ENCODE results near the gene IKBKE.

GRCh38 chr1:206491616-206492015 is 21.3 kb downstream of the IKBKE start:
- no peak for TF ChIP-seq RAD21 (IDR thresholded peaks at IDR 0.05 in 1 of 2, conservative IDR thresholded peaks at IDR 0.05 in 1 of 2; ENCODE audit: low read depth in 2 of 2, low read length in 2 of 2)
- TF ChIP-seq ATF2 (IDR thresholded peaks at IDR 0.05; ENCODE audit: low read length), result no peak
- no peak for TF ChIP-seq EZH2 (IDR thresholded peaks at IDR 0.05; ENCODE audit: low read depth, low read length, severe bottlenecking)
- TF ChIP-seq KDM1A (IDR thresholded peaks at IDR 0.05; ENCODE audit: borderline replicate concordance, low read length), result no peak
- no peak for TF ChIP-seq CTCF (IDR thresholded peaks at IDR 0.05; ENCODE audit: control extremely low read depth in 1 of 3, insufficient read depth in 1 of 3, low read depth in 1 of 3, low read length in 3 of 3)
- no peak for TF ChIP-seq JUND (IDR thresholded peaks at IDR 0.05; ENCODE audit: low read length)
- TF ChIP-seq ATF3 (IDR thresholded peaks at IDR 0.05; ENCODE audit: insufficient read depth, low read depth, low read length), result no peak
- no peak for TF ChIP-seq TEAD4 (IDR thresholded peaks at IDR 0.05; ENCODE audit: low read depth, low read length)
- TF ChIP-seq CHD2 (IDR thresholded peaks at IDR 0.05; ENCODE audit: low read length), result no peak
- TF ChIP-seq POLR2AphosphoS5 (IDR thresholded peaks at IDR 0.05; ENCODE audit: low read depth, low read length), result no peak
- TF ChIP-seq POLR2A (IDR thresholded peaks at IDR 0.05; ENCODE audit: control extremely low read depth in 1 of 2, low read depth in 2 of 2, low read length in 2 of 2), result no peak

Measured in H1 (cell line).